Measurements from ENCODE around the gene HSPA12B. TPM values are rescaled to one million over a fixed set of nuclear protein-coding genes. Genes with fewer than 3 reads are reported as not detected.

HSPA12B gene
- total and polyA plus RNA-seq, 2 experiments from 2014 or later = 2.5 to 3.4 TPM

DNA sequence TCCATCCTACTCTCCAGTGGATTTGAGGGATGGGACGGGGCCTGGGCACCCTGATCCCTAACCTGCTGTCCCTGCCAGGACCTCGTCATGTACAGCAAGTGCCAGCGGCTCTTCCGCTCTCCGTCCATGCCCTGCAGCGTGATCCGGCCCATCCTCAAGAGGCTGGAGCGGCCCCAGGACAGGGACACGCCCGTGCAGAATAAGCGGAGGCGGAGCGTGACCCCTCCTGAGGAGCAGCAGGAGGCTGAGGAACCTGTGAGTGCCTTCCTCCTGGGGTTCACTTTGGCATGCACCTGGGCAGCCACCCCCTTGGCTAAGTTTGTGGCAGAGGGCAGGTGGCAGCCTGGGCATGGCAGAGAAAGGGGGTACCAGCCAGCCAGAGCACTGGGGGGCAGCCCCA lies 69.4 kb downstream of the HSPA12B start:
- TF ChIP-seq, protein P1, sequence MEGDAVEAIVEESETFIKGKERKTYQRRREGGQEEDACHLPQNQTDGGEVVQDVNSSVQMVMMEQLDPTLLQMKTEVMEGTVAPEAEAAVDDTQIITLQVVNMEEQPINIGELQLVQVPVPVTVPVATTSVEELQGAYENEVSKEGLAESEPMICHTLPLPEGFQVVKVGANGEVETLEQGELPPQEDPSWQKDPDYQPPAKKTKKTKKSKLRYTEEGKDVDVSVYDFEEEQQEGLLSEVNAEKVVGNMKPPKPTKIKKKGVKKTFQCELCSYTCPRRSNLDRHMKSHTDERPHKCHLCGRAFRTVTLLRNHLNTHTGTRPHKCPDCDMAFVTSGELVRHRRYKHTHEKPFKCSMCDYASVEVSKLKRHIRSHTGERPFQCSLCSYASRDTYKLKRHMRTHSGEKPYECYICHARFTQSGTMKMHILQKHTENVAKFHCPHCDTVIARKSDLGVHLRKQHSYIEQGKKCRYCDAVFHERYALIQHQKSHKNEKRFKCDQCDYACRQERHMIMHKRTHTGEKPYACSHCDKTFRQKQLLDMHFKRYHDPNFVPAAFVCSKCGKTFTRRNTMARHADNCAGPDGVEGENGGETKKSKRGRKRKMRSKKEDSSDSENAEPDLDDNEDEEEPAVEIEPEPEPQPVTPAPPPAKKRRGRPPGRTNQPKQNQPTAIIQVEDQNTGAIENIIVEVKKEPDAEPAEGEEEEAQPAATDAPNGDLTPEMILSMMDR (IDR thresholded peaks at IDR 0.05; ENCODE audit: poor library complexity) = no peak
- TF ChIP-seq EZH2phosphoT487 (IDR thresholded peaks at IDR 0.05; ENCODE audit: low read depth, severe bottlenecking, unreplicated experiment) (no peak), EZH2 (IDR thresholded peaks at IDR 0.05; ENCODE audit: borderline replicate concordance) (no peak)
- no peaks in the 10 kb centered on the region for H4K20me1 ChIP-seq (ENCODE audit: insufficient read depth, poor library complexity, severe bottlenecking)
- H3K27ac ChIP-seq = no peak overlapping the region
- no peaks in the 10 kb centered on the region for H3K9me3 ChIP-seq (ENCODE audit: low read depth)
- H3K4me1 ChIP-seq (ENCODE audit: insufficient read depth) = peaks cover 42% of the 10 kb centered on the region
- H3K27me3 ChIP-seq = no peaks in the 10 kb centered on the region
- 95% methylated on average over 13 of the region's 13 CpGs for WGBS (ENCODE audit: low lambda C conversion rate, missing lambda C conversion rate)
- H2AFZ ChIP-seq = no peak overlapping the region
- no peaks in the 10 kb centered on the region for H3K9me2 ChIP-seq (replicated peaks; ENCODE audit: insufficient read depth)
- no peak for DNase-seq (ENCODE audit: low spot score)
- peaks cover 17% of the 10 kb centered on the region for H3K79me2 ChIP-seq
- H3K36me3 ChIP-seq (replicated peaks; ENCODE audit: insufficient read depth, low read depth) = no peaks in the 10 kb centered on the region
- H3K4me3 ChIP-seq = no peak overlapping the region
- no peak overlapping the region for H3K4me2 ChIP-seq

Other genes with a start within 250 kb of the HSPA12B start
- gene GFRA4, start 69.3 kb upstream of the HSPA12B start, total RNA-seq = 0.24 TPM in 1 of 2 replicates, not detected in the other
- gene GFRA4, start 69.3 kb upstream of the HSPA12B start, polyA plus RNA-seq = not detected in 2 replicates
- gene ADAM33, start 50.7 kb upstream of the HSPA12B start, total RNA-seq = 14.8 and 18.9 TPM in 2 replicates
- 41.6 and 54.8 TPM in 2 replicates for gene ADAM33, start 50.7 kb upstream of the HSPA12B start, polyA plus RNA-seq
- gene SIGLEC1, start 20.1 kb upstream of the HSPA12B start, total RNA-seq = 0.16 and 0.23 TPM in 2 replicates
- 0.11 and 0.62 TPM in 2 replicates for gene SIGLEC1, start 20.1 kb upstream of the HSPA12B start, polyA plus RNA-seq
- gene ADISSP, start 35.1 kb downstream of the HSPA12B start, total RNA-seq = 9.6 and 11.7 TPM in 2 replicates
- gene ADISSP, start 35.1 kb downstream of the HSPA12B start, polyA plus RNA-seq = 31.7 and 36.0 TPM in 2 replicates
- gene SPEF1, start 48.8 kb downstream of the HSPA12B start, total RNA-seq = 0.63 TPM in 1 of 2 replicates, not detected in the other
- gene SPEF1, start 48.8 kb downstream of the HSPA12B start, polyA plus RNA-seq = 0.51 TPM in 1 of 2 replicates, not detected in the other
- 40.9 and 46.7 TPM in 2 replicates for gene CENPB, start 54.1 kb downstream of the HSPA12B start, total RNA-seq
- gene CENPB, start 54.1 kb downstream of the HSPA12B start, polyA plus RNA-seq = 17.6 and 21.2 TPM in 2 replicates
- gene CDC25B, start 63.6 kb downstream of the HSPA12B start, total RNA-seq = 15.1 and 15.7 TPM in 2 replicates
- gene CDC25B, start 63.6 kb downstream of the HSPA12B start, polyA plus RNA-seq = 20.0 and 21.9 TPM in 2 replicates
- gene AP5S1, start 87.9 kb downstream of the HSPA12B start, total RNA-seq = 13.8 and 15.9 TPM in 2 replicates
- 19.7 and 21.8 TPM in 2 replicates for gene AP5S1, start 87.9 kb downstream of the HSPA12B start, polyA plus RNA-seq
- 21.9 and 24.7 TPM in 2 replicates for gene MAVS, start 114.1 kb downstream of the HSPA12B start, total RNA-seq
- gene MAVS, start 114.1 kb downstream of the HSPA12B start, polyA plus RNA-seq = 12.6 and 15.6 TPM in 2 replicates
- gene PANK2, start 156.7 kb downstream of the HSPA12B start, total RNA-seq = 37.4 and 37.6 TPM in 2 replicates
- gene PANK2, start 156.7 kb downstream of the HSPA12B start, polyA plus RNA-seq = 24.1 and 37.6 TPM in 2 replicates

Data from hepatocyte (in vitro differentiated cells).